HTERT RPE-1 (cell line): ENCODE results near the gene TIFAB.

ENCODE experiments used
- in situ Hi-C: fragments of 300-500 bp; cut with MboI; formaldehyde crosslinking; loops from 4 replicates; pipeline ENCODE4 v1.14.3; 2020; ENCODE audit warnings: low sequenced_read_pairs

Gene TIFAB

DNA sequence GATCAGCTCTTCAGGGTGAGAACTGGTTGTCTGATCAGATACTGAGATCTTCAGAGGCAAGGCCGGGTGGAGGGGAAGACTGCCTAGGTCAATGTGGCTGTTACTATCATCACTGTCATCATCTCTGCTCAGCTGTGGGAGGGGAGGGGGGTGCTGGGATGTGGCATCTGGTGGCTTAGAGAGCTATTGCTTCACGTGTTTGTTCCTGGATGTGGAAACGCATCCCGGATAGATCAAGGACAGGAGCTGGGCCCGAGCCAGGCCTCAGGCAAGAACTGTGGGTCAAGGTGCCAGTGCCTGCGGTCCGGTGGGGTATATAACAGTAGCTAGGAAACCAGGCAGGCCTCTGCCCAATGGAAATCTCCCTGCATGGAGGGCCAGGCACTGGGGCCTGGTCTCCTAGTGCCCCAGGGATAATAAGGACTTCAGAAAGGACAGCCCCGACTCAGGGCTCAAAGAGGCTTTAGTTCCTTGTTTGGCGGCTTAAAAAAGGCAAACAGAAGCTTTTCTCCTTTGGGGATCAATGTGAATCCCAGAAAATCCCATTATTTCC, 30.3 kb upstream of the TIFAB start:
- in situ Hi-C loops, result no loop called here

DNA sequence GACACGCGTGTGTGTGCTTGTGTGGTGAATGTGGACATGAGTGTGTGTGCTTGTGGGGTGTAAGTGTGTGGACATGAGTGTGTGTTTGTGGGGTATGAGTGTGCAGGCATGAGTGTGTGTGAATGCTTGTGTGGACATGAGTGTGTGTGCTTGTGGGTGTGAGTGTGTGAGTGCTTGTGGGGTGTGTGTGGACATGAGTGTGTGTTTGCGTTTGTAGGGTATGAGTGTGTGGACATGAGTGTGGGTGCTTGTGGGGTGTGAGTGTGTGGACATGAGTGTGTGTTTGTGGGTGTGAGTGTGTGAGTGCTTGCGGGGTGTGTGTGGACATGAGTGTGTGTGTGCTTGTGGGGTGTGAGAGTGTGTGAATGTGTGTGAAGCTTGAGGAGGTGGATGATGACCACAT, 29.8 kb upstream of the TIFAB start:
- in situ Hi-C loops, result no loop called here

DNA sequence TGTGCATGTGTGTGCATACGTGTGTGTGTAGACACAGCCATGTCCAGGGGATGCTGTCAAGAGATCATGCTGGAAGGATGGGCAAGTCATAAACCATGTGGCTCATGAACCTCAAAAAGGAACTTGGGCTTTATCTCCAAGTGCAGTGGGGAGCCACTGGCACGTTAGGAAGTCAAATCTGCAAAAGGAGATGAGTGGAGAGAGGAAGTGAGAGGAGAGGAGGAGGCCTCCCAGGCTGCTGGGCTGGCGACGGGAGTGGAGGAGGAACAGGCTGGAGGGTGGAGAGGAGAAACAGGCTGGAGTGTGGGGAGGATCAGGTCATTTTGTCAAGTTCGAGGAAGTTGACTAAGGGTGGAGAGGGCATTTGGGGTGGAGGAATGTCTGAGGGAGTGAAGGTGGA, 29.2 kb upstream of the TIFAB start:
- in situ Hi-C loops, result no loop called here

DNA sequence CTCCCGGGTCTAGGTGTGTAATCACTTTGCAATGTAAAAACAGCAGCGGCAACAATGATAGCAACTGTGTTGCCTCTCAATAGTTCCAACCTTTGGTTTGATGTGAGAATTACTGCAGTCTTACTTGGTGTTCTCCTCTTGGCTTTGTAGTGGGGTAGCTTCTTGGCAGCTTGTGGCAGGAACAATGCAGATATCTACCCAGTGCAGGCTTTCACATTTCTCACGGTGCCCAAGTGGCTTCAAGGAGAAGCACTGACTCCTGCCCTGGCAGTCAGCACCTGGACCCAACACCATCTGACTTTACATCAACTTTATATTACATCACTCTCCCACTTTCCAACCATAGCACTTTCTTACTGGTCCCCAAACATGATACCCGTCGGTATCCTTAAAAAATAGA, 28.4 kb upstream of the TIFAB start:
- in situ Hi-C loops, result no loop called here

DNA sequence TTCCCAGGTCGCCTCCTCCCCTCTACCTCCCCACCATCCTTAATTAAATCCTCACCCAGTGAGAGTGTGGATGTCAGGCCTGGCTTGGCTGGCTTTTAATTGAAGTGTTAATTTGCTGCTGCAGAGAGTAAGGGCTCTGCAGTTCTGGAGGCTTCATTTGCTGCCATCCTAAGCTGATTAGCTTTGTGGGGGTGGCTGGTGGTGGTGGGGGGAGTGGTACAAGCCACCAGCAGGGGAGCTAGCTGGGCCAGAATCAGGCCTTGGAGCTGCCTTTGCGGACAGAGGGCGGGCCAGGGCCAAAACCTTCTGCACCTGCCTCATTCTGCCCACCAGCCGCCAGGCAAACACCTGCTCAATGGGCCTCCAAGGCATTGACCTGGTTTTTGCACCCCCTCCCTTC, 26.8 kb upstream of the TIFAB start:
- in situ Hi-C loops, result no loop called here

DNA sequence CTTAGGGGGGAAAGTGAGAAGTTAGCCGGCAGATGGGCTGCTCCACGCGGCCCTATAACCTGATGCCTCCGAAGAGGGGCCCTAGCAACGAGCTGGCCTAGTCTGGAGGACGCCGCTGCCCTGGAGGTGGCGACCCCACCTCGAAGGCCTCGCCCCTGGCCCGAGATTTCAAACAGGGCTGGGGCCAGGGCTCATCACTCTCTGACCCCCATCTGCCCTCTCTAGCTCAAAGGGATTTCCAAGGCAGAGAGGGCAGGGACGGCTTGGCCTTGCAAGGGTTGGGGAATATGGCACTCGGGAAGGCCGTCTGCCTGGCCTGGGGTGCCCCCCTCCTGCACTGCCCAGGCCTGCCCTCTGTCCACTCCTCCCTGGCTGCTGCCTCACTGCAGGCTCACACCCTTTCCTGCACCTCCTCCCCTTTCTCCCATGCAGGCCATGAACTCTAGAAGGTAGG, 25.5 kb upstream of the TIFAB start:
- in situ Hi-C loops, result no loop called here

DNA sequence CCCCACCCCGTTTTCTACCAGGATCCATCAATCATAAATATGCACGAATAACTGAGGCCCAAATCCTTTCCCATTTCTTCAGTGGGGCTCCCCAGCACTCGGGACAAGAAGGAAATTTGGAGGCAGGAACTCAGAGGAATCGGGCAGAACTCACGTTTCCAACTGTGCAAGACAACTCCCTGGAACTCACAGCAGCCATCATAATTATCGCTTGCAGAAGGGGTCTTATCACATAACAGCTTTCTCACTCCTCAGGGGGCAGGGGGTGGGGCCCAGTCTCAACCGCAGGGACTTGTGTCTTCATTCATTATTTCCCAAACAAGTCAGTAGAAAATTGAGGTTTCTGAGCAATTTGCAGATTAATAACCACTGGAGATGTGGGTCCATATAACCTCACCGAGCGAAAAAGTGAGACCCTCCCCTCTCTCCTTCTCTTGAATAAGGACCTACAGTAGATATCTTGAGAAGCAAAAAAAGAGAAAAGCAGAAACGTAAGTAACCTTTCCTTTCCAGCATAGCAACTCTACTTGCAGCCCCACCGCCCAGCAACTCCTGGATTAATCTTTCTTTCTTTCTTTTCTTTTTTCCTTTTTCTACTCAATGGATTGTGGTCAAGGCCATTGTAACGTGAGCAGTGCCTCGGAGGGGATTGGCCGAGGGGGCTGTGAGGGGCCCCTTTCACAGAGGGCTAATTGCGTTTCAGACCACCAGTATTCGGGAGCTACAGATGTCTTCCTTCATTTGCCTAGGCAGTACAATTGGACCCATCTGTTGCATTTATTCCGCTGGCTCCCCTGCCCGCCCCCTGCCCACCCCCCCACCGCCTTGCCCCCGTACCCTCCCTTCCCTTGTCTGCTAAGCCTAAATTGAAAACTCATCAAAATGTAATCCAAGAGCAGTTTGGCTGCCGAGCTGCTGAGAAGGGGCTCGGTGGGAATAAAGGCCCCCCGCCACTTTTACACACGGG, 24.7 kb upstream of the TIFAB start:
- in situ Hi-C loops, result no loop called here

DNA sequence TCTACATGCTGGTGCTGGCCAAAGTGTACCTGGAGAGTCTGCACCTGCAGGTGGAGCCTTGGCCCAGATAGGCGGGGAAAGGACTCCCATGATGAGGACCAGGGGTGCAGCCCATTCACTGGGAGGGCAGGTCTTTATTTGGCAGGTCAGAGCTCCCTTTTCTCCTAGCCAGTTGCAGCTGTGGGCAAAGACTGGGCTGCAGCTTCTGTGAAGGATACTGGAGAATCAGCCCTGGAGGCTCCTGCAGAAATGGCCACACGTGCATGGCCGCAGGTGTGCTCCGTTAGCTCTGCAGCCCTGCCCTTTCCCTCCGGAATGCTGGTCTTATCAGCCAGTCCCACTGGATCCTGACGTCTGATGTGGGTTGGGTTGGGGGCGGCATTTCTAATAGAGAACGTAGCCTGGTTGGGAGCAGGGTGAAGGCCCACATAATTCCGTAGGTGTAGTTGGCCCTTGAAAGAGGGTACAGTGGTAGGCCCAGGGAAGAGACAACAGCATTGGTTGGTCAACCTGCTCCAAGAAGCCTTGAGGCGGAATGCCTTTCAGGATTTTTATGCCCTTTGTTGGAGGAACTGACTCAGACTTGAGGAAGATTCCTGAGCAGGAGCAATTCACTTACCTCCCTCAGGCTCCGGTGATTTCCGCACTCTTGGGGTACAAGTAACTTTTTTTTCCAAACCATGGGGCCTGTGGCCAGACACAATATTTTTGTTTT, 22.0 kb upstream of the TIFAB start:
- in situ Hi-C loops, result no loop called here

DNA sequence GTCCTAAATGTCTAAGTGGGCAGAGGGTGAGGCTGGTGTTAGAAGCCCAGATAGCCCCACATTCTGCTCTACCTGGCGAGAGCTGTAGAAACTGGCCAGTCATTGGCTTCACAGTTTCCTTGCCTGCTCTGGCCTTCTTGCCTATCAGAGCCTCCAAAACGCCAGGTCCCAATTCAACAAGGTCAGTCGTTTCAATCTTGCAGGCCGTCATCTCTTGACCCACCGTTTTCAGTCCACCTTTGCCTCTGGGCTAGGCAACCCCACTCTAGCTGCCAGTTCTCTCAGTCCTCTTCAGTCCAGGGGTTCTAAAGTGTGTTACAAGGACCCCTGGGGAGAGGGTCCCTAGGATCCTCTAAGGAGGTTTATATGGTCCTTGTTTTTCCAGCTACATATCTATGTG, 20.0 kb upstream of the TIFAB start:
- in situ Hi-C loops, result no loop called here

DNA sequence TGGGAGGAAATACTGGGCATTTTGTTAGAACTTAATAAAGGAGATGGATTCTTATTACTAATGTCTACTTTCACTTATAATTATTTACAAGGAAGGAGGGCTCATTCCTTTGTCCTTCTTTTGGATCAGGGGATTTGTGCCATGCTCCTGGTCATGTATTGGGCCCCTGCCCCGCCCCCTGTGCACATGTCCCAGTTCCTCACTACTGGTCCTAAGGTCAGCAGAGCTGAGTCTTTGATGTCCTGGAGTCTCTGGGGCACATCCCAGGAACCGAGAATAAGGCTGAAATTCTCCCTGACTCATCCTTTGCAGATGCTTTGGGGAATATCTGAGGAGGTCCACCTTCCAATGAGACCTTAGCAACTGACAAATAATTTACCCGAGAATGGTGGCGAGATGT, 19.6 kb upstream of the TIFAB start:
- in situ Hi-C loops, result no loop called here

DNA sequence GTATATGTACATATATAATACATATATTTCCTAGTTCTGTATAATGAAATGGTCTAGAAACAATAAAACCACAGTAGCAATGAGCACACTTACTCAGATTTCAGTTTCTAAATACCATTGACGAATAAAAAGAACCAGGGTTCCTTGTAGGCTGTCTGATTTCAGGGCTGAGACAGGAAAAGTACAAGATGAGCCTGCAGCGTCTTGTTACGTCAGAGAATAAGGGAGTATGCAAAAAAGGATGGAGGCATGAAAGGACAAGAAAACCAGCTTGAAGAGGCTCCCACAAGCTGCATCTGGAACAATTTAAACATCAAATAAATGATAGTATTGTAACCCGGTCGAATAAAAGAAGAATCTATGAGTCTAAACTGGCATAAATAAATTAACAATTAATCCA, 17.8 kb upstream of the TIFAB start:
- in situ Hi-C loops, result no loop called here

DNA sequence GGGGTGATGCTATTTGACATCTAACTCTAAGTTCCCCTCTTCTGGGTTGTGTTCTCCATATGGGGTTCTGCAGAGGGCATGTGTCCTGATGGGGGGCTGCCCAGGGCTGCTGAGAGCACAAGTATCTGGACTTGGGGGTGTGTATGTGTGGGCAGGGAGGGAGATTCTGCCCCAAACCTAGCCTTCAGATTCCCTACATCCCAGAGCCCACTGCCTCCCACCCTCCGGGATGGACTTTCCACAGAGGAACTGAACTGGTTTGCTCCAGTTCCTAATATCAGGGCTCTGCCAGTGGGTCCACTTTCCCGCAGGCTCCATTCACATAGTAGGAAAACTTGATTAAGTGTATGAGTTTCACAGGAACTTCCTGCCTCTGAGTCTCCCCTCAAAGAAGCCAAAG, 16.4 kb upstream of the TIFAB start:
- in situ Hi-C loops, result no loop called here

DNA sequence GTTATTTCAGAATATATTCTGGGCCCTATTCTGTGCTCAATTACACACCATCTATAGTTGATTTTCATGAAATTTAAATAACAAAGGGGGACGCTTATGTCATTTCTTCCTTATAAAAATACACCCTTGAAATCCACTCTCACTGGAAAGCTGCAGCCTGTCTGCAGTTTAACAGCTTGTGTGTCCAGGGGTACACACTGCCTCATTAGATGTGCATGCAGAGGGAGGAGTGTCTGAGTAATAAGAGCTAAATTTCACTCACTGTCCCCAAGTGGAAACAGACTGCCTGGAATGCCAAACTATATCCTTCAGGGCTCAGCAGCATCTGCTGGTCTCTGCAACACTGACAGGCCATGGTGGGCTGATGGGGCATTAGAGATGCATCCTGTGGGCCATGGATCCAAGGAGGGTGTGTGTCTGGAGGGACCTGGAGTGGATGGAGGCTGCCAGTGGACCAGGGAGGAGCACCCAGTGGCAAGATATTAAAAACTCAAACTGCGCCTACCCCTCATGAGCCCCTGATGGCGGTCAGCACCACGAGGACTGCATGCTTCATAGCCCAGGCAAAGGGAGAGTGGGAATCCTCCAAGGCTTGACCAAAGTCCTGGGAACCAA, 15.8 kb upstream of the TIFAB start:
- in situ Hi-C loops, result no loop called here

DNA sequence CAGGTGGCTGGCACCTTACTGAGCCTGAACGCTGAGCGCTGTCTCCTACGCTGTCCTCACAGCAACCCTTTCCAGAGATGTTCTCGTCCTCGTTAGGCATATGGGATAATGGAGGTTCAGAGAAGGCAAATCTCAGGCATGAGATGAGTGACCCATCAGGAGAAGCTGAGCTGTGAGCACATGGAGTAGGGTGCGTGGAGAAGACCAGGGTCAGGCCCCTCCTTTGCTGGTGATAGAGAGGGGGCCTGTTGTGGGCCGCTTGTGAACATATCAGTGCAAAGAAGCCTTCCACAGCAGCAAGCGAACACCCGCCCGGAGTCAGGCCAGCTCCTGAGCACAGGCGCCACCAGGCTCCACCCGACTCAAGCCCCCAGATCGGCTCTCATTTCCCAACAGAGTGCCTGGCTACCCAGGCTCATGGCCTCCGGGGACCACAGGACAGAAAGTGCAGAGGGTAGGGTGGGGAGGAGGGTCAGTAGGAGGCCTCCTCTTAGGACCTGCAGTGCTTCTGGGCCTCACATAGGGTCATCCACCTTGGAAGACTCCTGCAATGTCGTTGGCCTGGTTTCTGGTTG, 15.0 kb upstream of the TIFAB start:
- in situ Hi-C loops, result no loop called here

DNA sequence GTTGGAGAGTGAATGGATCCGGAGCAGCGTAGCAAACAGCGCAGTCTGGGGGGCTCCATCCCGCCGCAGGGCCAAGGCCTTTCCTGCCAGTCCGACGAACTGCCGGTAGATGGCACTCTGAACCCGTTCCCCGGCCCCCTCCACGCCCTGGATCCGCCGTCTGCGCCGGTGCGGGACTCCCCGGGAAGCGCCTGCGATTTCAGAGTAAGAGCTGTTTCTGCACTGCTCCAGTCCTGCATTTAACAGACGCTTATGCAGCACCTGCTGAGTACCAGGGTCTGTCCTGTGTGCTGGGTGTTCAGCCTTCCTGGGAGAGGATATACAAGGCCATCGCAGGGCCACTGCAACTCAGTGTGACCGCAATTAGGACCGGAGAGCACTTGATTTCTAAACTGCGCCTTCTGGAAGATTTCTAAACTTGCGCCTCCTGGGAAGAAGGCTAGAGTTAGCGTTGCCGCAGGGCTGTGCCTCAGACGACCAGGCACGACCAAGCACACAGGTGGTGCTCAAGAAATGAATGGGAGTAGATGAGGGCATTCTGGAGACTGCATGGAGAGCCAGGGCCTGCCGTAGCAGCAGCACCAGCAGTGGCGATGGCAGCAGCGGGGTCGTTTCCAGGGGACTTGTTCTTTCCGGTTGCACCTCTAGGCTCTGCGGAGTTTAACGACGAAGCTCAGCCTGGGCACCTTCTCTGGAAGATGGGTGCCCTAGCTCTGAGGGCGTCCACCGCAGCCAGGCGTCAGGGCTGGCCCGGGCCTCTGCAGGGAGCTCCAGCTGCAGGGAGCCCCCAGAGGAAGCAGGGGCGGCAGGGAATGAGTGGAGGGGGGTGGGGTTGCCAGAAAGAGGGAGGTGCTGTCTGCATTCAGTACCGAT, 14.3 kb upstream of the TIFAB start:
- in situ Hi-C loops, result no loop called here

DNA sequence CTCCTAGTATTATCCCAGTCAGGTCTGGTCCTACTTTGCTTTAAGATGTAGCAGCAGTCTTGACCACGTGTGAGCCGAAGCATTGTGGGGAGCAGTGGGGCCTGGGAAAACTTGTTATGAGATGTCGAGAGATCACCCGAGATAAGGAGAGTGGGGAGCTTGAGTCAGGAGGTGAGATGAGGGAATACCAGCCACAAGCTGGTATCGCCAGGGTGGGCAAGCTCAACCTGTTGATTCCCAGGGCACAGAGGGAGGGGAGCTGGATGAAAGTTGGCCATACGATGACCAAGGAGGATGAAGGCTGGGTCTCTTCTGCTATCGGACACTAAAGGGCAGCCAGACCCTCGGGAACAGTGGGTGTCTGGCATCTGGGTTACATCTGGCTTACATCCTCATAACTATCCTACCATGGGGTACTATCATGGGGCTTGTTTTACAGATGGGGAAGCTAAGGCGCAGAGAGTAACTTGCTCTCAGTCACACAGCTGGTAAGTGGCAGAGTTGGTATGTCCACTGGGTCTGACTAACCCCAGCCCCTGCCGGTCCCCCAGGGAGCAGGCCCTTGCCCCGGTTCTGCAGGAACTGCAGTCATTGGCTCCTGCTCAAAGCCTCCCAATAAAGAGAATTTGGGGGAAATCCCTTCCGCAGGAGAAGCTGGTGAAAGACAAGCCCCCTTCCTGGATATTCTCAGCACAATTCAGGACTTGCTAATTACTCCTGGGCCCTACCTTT, 13.4 kb upstream of the TIFAB start:
- in situ Hi-C loops, result no loop called here

DNA sequence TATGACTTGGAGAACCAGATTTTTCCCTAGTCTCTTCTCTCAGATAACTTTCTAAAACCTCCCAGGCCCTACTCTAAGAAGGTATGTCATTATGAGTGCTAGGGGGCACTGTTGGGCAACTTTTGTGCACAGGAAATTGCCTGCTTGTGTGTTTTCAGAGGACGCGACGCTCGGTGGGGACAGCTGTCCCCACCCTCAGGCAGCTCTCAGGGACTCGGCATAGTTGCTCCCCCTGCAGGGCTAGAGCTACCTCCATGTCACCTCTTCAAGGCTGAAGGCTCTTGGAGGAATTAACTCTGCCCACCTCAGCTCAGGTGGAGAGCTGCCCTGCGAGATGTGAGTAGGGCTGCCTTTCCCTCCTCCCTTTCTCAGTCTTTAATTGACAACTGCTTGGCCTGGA, 10.2 kb upstream of the TIFAB start:
- in situ Hi-C loops, result no loop called here

DNA sequence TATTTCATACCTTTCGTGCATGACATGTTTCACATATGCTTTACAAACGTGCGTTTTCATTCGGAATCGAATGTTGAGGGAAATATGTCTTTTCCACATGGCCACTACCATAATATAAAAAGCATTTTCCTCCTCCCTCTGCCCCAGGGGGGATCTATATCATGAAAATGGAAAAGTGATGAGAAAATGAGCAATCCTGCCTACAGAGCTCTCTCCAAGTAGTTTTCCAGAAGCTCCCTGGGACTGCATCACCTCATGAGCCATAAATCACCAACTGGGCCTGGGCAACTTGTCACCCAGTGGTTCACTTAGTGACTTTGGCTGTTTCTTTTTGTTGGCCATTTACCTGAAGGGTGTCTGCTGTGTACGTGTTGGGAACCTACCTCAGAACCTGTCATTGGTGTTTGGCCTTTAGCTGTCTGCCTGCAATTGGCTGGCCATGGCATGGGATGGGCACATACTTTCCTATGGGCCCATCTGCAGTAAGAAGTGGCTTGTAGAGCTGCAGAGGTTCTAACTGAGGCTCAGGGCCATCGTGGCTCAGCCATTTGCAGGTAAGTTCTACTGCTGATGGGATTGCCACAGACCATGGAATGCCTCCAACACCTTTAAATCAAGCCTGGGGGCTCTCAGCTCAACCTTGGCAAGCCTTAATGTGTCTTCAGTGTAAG, 9.5 kb upstream of the TIFAB start:
- in situ Hi-C loops, result no loop called here
